ENCODE data around the gene IZUMO1.

- no peak for TF ChIP-seq POLR2A (IDR thresholded peaks at IDR 0.05; ENCODE audit: low read depth)
- no peak for TF ChIP-seq POLR2AphosphoS5 (IDR thresholded peaks at IDR 0.05)
- no peak for TF ChIP-seq CTCF (IDR thresholded peaks at IDR 0.05)
- TF ChIP-seq EP300 (IDR thresholded peaks at IDR 0.05) = no peak
These were observed 48.7 kb downstream of the IZUMO1 start for GRCh38 chr19:48698046-48698445.

Measured in esophagus muscularis mucosa (tissue), 4 donors.